K562 (cell line): ENCODE measurements around the gene SLC12A9. TPM values are rescaled to one million over a fixed set of nuclear protein-coding genes. Genes with fewer than 3 reads are reported as not detected.
A peak's percentile ranks its signal among the peaks of the same experiment; 100 is the strongest.

Source experiments
- ATAC-seq: fragments of 200-7000 bp; cut with Tn5 transposase; 3 replicates; pipeline ENCODE4 v1.9.1; 2020; ENCODE audit warnings: moderate library complexity
- BruUV-seq: library from RNA; stranded (reverse); fragments of 400-500 nt; replicated peaks from 2 replicates; lab custom pipeline; 2021; lab: Mats Ljungman, UMichigan
- CTCF ChIA-PET: fragments of 300-600 bp; formaldehyde crosslinking; extraction: SDS; loops from one replicate; lab custom pipeline; 2021; ENCODE audit warnings: low intra/inter-chr PET ratio; lab: Yijun Ruan, JAX
- POLR2A ChIA-PET: fragments of 300-600, 350-650 bp; sonication (Branson Sonifier 250); formaldehyde crosslinking; extraction: SDS; loops from one replicate; lab custom pipeline; 2021; ENCODE audit warnings: antibody characterized with exemption, inconsistent platforms; lab: Yijun Ruan, JAX
- DNase-seq, 4 experiments: peaks; one replicate each; pipeline versions ENCODE4 v3.0.0 to v3.0.0-alpha.2; 2011 to 2018; ENCODE audit warnings: low spot score in 3 of 4, mixed read lengths in 3 of 4; ENCODE audit errors: extremely low read depth in 1 of 4
- FAIRE-seq: peaks from 2 replicates; lab custom pipeline; 2011; peaks lifted over from hg19 to GRCh38; lab: Jason Lieb, UNC
- H2AFZ ChIP-seq: 2 replicates; pipeline ENCODE4 v1.6.0; 2011; ENCODE audit warnings: low read depth, low read length, control low read depth, inconsistent platforms
- H3K27ac ChIP-seq: fragments of 200-600 bp; 3 replicates; pipeline ENCODE4 v1.8.0; 2011; ENCODE audit warnings: low read depth, mild to moderate bottlenecking, control low read depth, inconsistent platforms, low read length, moderate library complexity, mixed read lengths; ENCODE audit errors: extremely low read depth
- H3K27me3 ChIP-seq, 2 experiments: fragments of 300-600 bp in 1 of 2; 2 replicates in 1 of 2; 3 replicates in 1 of 2; pipeline versions ENCODE4 v1.6.0 to v1.8.0; 2011; ENCODE audit warnings: inconsistent platforms in 2 of 2, low read length in 2 of 2, mild to moderate bottlenecking in 1 of 2, mixed read lengths in 1 of 2, moderate library complexity in 1 of 2; ENCODE audit not compliant: control insufficient read depth in 2 of 2, insufficient read depth in 2 of 2
- H3K36me3 ChIP-seq: fragments of 300-600 bp; 3 replicates; pipeline ENCODE4 v1.8.0; 2011; ENCODE audit warnings: mild to moderate bottlenecking, low read length, inconsistent platforms; ENCODE audit not compliant: control insufficient read depth, insufficient read depth
- H3K4me1 ChIP-seq, 2 experiments: fragments of 200-600 bp in 1 of 2; replicated peaks in 1 of 2; 2 replicates in 1 of 2; 3 replicates in 1 of 2; pipeline versions ENCODE4 v1.5.1 to v1.8.0; 2011; ENCODE audit warnings: inconsistent platforms in 2 of 2, low read length in 2 of 2, mild to moderate bottlenecking in 1 of 2, mixed read lengths in 1 of 2, moderate library complexity in 1 of 2; ENCODE audit not compliant: control insufficient read depth in 2 of 2, insufficient read depth in 2 of 2
- H3K4me2 ChIP-seq: 2 replicates; pipeline ENCODE4 v1.6.1; 2011; ENCODE audit warnings: low read length, control low read depth, inconsistent platforms, mixed read lengths; ENCODE audit not compliant: insufficient read depth
- H3K4me3 ChIP-seq: fragments of 200-600 bp; sonication (generic), shearing (Covaris generic); 2 replicates; pipeline ENCODE4 v1.5.1; 2016; ENCODE audit warnings: control low read depth, inconsistent platforms
- H3K79me2 ChIP-seq: fragments of 200-600 bp; 3 replicates; pipeline ENCODE4 v1.8.0; 2011; ENCODE audit warnings: low read length, inconsistent platforms; ENCODE audit not compliant: control insufficient read depth, insufficient read depth
- H3K9ac ChIP-seq, 2 experiments: 2 replicates each; pipeline versions ENCODE4 v1.6.0 to v1.6.1; 2011; ENCODE audit warnings: low read depth in 2 of 2, low read length in 2 of 2, control low read depth in 1 of 2, inconsistent platforms in 1 of 2, mild to moderate bottlenecking in 1 of 2, mixed read lengths in 1 of 2; ENCODE audit not compliant: insufficient read depth in 1 of 2
- H3K9me1 ChIP-seq: one replicate; pipeline ENCODE4 v1.6.0; 2011; ENCODE audit warnings: inconsistent platforms, mild to moderate bottlenecking, low read length, moderate library complexity; ENCODE audit not compliant: control insufficient read depth, insufficient read depth
- H3K9me3 ChIP-seq: replicated peaks from 2 replicates; pipeline ENCODE4 v1.5.1; 2011; ENCODE audit warnings: low read depth, low read length, inconsistent platforms; ENCODE audit not compliant: control insufficient read depth, insufficient read depth
- H4K20me1 ChIP-seq: replicated peaks from 2 replicates; pipeline ENCODE4 v1.6.1; 2011; ENCODE audit warnings: low read length, inconsistent platforms, mixed read lengths; ENCODE audit not compliant: control insufficient read depth, insufficient read depth
- DACH1 ChIP-seq: fragments of 450-650 bp; IDR thresholded peaks from 2 replicates; pipeline ENCODE4 v1.6.1; 2018; ENCODE audit not compliant: partially characterized antibody
- MEF2A ChIP-seq: IDR thresholded peaks from 2 replicates; pipeline ENCODE4 v1.6.1; 2011; ENCODE audit warnings: low read depth, mild to moderate bottlenecking, low read length, moderate library complexity; ENCODE audit not compliant: control insufficient read depth
- MEF2D ChIP-seq: conservative IDR thresholded peaks from 2 replicates; pipeline ENCODE4 v1.6.1; 2016; ENCODE audit warnings: low read depth, missing genetic modification characterization, missing compliant biosample characterization
- NR2C2 ChIP-seq, 2 experiments: fragments of 200-800 bp in 1 of 2; sonication (Bioruptor generic) in 1 of 2; sonication (generic) in 1 of 2; formaldehyde crosslinking in 1 of 2; IDR thresholded peaks; 2 replicates each; pipeline versions ENCODE4 v1.6.1 to v1.8.0; 2016 to 2022; ENCODE audit warnings: mild to moderate bottlenecking in 1 of 2, missing compliant biosample characterization in 1 of 2, missing genetic modification characterization in 1 of 2, missing genetic modification reagents in 1 of 2
- NR4A1 ChIP-seq, 2 experiments: fragments of 250-450 bp in 1 of 2; fragments of 450-650 bp in 1 of 2; sonication (Bioruptor Pico) in 1 of 2; IDR thresholded peaks; 2 replicates each; pipeline versions ENCODE4 v1.4.0 to v1.6.1; 2016 to 2020; ENCODE audit warnings: mild to moderate bottlenecking in 2 of 2, missing compliant biosample characterization in 1 of 2, missing genetic modification characterization in 1 of 2, moderate library complexity in 1 of 2
- RCOR1 ChIP-seq, 2 experiments: IDR thresholded peaks; 2 replicates each; pipeline ENCODE4 v1.6.1; 2012; ENCODE audit warnings: low read depth in 2 of 2, low read length in 2 of 2, borderline replicate concordance in 1 of 2, improper control_type of control experiment in 1 of 2
- WGBS: fragments of 100-300 bp; shearing (Covaris generic); methylation state at CpG from one replicate; pipeline ENCODE4 v1.1.6; 2016; ENCODE audit warnings: low coverage, mixed read lengths; ENCODE audit not compliant: insufficient coverage; ENCODE audit errors: missing lambda C conversion rate; 5-methylcytosine and 5-hydroxymethylcytosine counted together
- in situ Hi-C: fragments of 300-500 bp; cut with MboI; formaldehyde crosslinking; loops from 4 replicates; pipeline ENCODE4 v1.15.0; 2018; ENCODE audit warnings: inconsistent platforms, mixed read lengths
- intact Hi-C: fragments of 100-400 bp; cut with micrococcal nuclease; formaldehyde crosslinking; loops from 2 replicates; pipeline ENCODE4 v1.14.2; 2022
- polyA plus RNA-seq, 8 experiments: library from polyadenylated mRNA; depleted of rRNA in 4 of 8; stranded (reverse) in 5 of 8; unstranded in 3 of 8; fragments of >200 nt; fragmentation: Nextera tagmentation in 2 of 8; fragmentation: Illumina TruSeq in 1 of 8; extraction: Ambion mirVana in 2 of 8; extraction: Trizol in 1 of 8; gene quantifications; 2 replicates each; pipeline versions ENCODE4 v1.2.1 to v1.2.3, GENCODE V29; 2011 to 2014; ENCODE audit warnings: inconsistent platforms in 1 of 8, missing spikeins in 1 of 8
- total RNA-seq, 7 experiments: library from RNA; depleted of rRNA in 6 of 7; stranded (reverse); fragments of >200 nt in 6 of 7; fragmentation: Illumina TruSeq in 2 of 7; extraction: Trizol in 2 of 7; gene quantifications; 2 replicates each; pipeline versions ENCODE4 v1.2.1 to v1.2.3, GENCODE V29; 2011 to 2021; ENCODE audit warnings: low replicate concordance in 1 of 7

Gene SLC12A9
- total and polyA plus RNA-seq, 9 of the 15 experiments (the other 6 are each of a cell fraction or from before 2014, with no cell fraction given), result 0.06 to 20.2 (median 10.7) TPM

- no peak overlapping the region for H3K27ac ChIP-seq
- FAIRE-seq (no peak), ATAC-seq (no peak), DNase-seq (no peak)
- H3K27me3 ChIP-seq, result no peaks in the 10 kb centered on the region
- intact Hi-C loops (no loop called here), in situ Hi-C loops (loop anchor here (25.0 kb wide), 1 partner anchor 386 kb away; no protein-coding TSS in a partner anchor)
- TF ChIP-seq NR4A1 (CRISPR knock-in tag; IDR thresholded peaks at IDR 0.05) (no peak), NR4A1 (tag; IDR thresholded peaks at IDR 0.05) (no peak), NR2C2 (CRISPR knock-in tag; IDR thresholded peaks at IDR 0.05) (no peak), NR2C2 (tag; IDR thresholded peaks at IDR 0.05) (no peak)
- H3K4me3 ChIP-seq, result no peak overlapping the region
- no peaks in the 10 kb centered on the region; the same call in 2 of the 3 replicates for H3K79me2 ChIP-seq
- no peaks in the 10 kb centered on the region for H3K36me3 ChIP-seq
- H4K20me1 ChIP-seq, result no peaks in the 10 kb centered on the region
- BruUV-seq, result no TSS peak
- H2AFZ ChIP-seq, result no peak overlapping the region
- no peaks in the 10 kb centered on the region for H3K9me3 ChIP-seq
- POLR2A ChIA-PET, result interaction anchor here (0.6 to 1.0 kb wide), 4 partner anchors 10 to 518 kb away, joined by 3 to 6 read pairs (median 4); no protein-coding TSS in a partner anchor
- 78% methylated on average over 2 of the region's 2 CpGs for WGBS
- peak overlapping the region in 1 of 2 experiments; percentile 39; a peak in 1 of 4 replicates for H3K9ac ChIP-seq
- H3K9me1 ChIP-seq, result no peaks in the 10 kb centered on the region
- CTCF ChIA-PET, result interaction anchor here (1.8 kb wide), 1 partner anchor 159 kb away, joined by 9 read pairs; no protein-coding TSS in a partner anchor
- H3K4me1 ChIP-seq, result peaks cover 23 to 31% of the 10 kb centered on the region in 2 experiments
- no peak overlapping the region for H3K4me2 ChIP-seq
These were observed 48.5 kb downstream of the SLC12A9 start for GRCh38 chr7:100900978-100901377.

DNA sequence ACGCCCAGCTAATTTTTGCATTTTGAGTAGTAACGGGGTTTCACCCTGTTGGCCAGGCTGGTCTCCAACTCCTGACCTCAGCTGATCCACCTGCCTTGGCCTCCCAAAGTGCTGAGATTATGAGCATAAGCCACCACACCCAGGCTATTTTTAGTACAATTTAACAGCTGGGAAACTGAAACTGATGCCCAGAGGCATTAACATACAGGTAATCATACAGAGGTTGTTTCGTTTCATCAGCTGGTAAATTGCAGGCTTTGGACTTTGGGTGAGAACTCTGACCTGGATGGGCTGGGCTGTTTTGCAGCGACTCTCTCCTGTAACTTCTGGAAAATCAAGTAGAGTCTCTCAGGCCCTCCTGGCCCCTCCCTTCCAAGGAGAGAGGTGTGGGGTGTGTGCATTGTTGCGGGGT lies 49.4 kb downstream of the SLC12A9 start:
- FAIRE-seq (no peak), ATAC-seq (no peak), DNase-seq (no peak)
- Histone ChIP-seq H3K36me3 (no peaks in the 10 kb centered on the region), H3K27me3 (no peaks in the 10 kb centered on the region), H3K9me3 (no peaks in the 10 kb centered on the region), H3K4me3 (no peak overlapping the region), H3K27ac (no peak overlapping the region), H3K79me2 (no peaks in the 10 kb centered on the region), H2AFZ (no peak overlapping the region), H3K9me1 (no peaks in the 10 kb centered on the region), H3K4me2 (peak overlapping the region; percentile 1; the same call in 1 of the 2 replicates), H3K9ac (no peak overlapping the region), H4K20me1 (no peaks in the 10 kb centered on the region), H3K4me1 (peaks cover 17 to 21% of the 10 kb centered on the region in 2 experiments; a peak in 4 of 5 replicates)
- BruUV-seq, result no TSS peak
- TF ChIP-seq MEF2A (peak; percentile 56; the same call in 1 of the 2 replicates), RCOR1 (IDR thresholded peaks at IDR 0.05; ENCODE audit: borderline replicate concordance in 1 of 2, low read depth in 2 of 2, low read length in 2 of 2) (no peak), DACH1 (peak; percentile 34), MEF2D (tag) (0 out of 2 replicates have a peak, but pooled peaks have one; percentile 27)
- intact Hi-C loops (no loop called here), in situ Hi-C loops (loop anchor here (25.0 kb wide), 1 partner anchor 385 kb away; no protein-coding TSS in a partner anchor)
- ChIA-PET CTCF (interaction anchor here (0.7 kb wide), 1 partner anchor 294 kb away, joined by 5 read pairs; no protein-coding TSS in a partner anchor), POLR2A (interaction anchor here (0.5 to 0.7 kb wide), 2 partner anchors 13 to 70 kb away, joined by 3 read pairs; partner anchors contain the start of gene UFSP1)
- 27% methylated on average over 5 of the region's 5 CpGs for WGBS
